GM12892 (cell line): ENCODE data around the gene FAM163B.

Experiments
- POLR2A ChIP-seq: IDR thresholded peaks from 2 replicates; pipeline ENCODE4 v1.6.1; 2011; ENCODE audit warnings: low read depth, low read length, control low read depth
- POLR2AphosphoS5 ChIP-seq: IDR thresholded peaks from 2 replicates; pipeline ENCODE4 v1.6.1; 2011; ENCODE audit warnings: low read depth, low read length, control low read depth

DNA sequence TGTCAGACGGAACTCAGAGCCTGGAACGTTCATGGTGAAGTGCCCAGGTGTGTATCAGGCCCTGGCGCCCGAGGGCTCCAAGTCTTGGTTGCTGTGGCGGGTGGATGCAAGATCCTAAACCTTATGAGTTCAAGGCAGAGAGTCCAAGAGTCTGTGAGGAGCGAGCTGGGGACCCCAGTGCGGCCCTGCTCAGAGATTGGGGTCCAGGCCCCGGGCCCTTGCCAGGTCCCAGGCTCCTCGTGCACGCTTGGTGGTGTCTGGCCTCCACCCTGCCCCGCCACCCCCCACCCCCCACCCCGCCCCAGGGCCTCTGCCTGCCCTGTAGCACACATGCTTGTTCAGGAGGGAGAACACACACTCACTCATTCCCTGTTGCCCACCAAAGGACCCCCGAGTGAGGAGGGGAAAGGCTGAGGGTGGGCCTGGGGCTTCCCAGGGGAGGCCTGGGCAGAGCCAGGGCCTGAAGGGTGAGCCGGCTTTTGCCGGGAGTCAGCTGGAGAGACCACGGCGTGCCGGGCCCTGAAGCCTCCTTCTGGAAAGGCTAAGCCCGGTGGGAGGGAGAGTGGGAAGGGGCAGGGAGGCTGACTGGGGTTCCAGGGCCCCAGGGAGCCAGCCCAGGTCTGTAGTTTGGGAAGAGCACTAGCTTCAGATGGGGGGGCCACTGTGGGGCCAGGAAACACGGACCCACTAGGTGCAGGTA, 37.1 kb downstream of the FAM163B start:
- no peak for TF ChIP-seq POLR2A
- TF ChIP-seq POLR2AphosphoS5 = no peak
